PC-9 (cell line): Measurements from ENCODE around the gene MYPN. TPM values are rescaled to one million over a fixed set of nuclear protein-coding genes. Genes with fewer than 3 reads are reported as not detected.

Experiments used
- BruUV-seq: library from RNA; stranded (reverse); fragments of 400-500 nt; replicated peaks from 2 replicates; lab custom pipeline; 2021; lab: Mats Ljungman, UMichigan
- CTCF ChIA-PET: fragments of 300-600 bp; sonication (Branson Sonifier 250); formaldehyde crosslinking; loops from one replicate; lab custom pipeline; 2022; ENCODE audit warnings: antibody characterized with exemption; lab: Charles Lee
- POLR2A ChIA-PET: fragments of 300-600 bp; sonication (Branson Sonifier 250); formaldehyde crosslinking; loops from one replicate; lab custom pipeline; 2022; ENCODE audit warnings: antibody characterized with exemption; ENCODE audit not compliant: unreplicated experiment; lab: Charles Lee
- DNase-seq, 2 experiments: peaks; one replicate each; pipeline versions ENCODE4 v3.0.0 to v3.0.0-alpha.2; 2015 to 2022; ENCODE audit warnings: mixed read lengths in 1 of 2
- H2AFZ ChIP-seq: fragments of 200-600 bp; sonication (generic); 2 replicates; pipeline ENCODE4 v1.8.1; 2017; ENCODE audit warnings: antibody characterized with exemption
- H3F3A ChIP-seq: fragments of 200-600 bp; sonication (generic); 2 replicates; pipeline ENCODE4 v1.8.1; 2017; ENCODE audit warnings: antibody characterized with exemption, mild to moderate bottlenecking, low read depth; ENCODE audit not compliant: insufficient read depth
- H3K27ac ChIP-seq: fragments of 200-600 bp; sonication (generic); 2 replicates; pipeline ENCODE4 v1.6.1; 2016; ENCODE audit warnings: mixed run types
- H3K27me3 ChIP-seq: fragments of 200-600 bp; sonication (generic); 2 replicates; pipeline ENCODE4 v1.6.1; 2016; ENCODE audit warnings: low read depth, mixed run types; ENCODE audit not compliant: insufficient read depth
- H3K36me3 ChIP-seq: fragments of 200-600 bp; sonication (generic); 2 replicates; pipeline ENCODE4 v1.6.1; 2016; ENCODE audit warnings: low read depth, mixed run types
- H3K4me1 ChIP-seq: fragments of 200-600 bp; sonication (generic); replicated peaks from 2 replicates; pipeline ENCODE4 v1.6.1; 2016; ENCODE audit warnings: mixed run types; ENCODE audit not compliant: insufficient read depth
- H3K4me2 ChIP-seq: fragments of 200-600 bp; sonication (generic); 2 replicates; pipeline ENCODE4 v1.6.1; 2017; ENCODE audit warnings: mixed run types
- H3K4me3 ChIP-seq: fragments of 200-600 bp; sonication (generic); 2 replicates; pipeline ENCODE4 v1.6.1; 2016; ENCODE audit warnings: mixed run types
- H3K79me2 ChIP-seq: fragments of 200-600 bp; sonication (generic); 2 replicates; pipeline ENCODE4 v1.6.1; 2017; ENCODE audit warnings: low read depth, mixed run types
- H3K9me2 ChIP-seq: fragments of 200-600 bp; sonication (generic); 2 replicates; pipeline ENCODE4 v1.8.1; 2017; ENCODE audit warnings: mild to moderate bottlenecking; ENCODE audit not compliant: insufficient read depth
- H3K9me3 ChIP-seq: fragments of 200-600 bp; sonication (generic); 2 replicates; pipeline ENCODE4 v1.8.1; 2016; ENCODE audit warnings: low read depth; ENCODE audit not compliant: insufficient read depth
- H4K20me1 ChIP-seq: fragments of 200-600 bp; sonication (generic); 2 replicates; pipeline ENCODE4 v1.8.1; 2017; ENCODE audit not compliant: insufficient read depth
- CTCF ChIP-seq: fragments of 200-600 bp; sonication (generic); conservative IDR thresholded peaks from 2 replicates; pipeline ENCODE4 v1.6.1; 2017; ENCODE audit warnings: mixed run types, antibody characterized with exemption, mild to moderate bottlenecking, moderate library complexity
- EZH2 ChIP-seq: fragments of 200-600 bp; sonication (generic); IDR thresholded peaks from 2 replicates; pipeline ENCODE4 v1.8.0; 2017; ENCODE audit warnings: antibody characterized with exemption, low read depth
- intact Hi-C: fragments of 100-400 bp; cut with micrococcal nuclease; formaldehyde crosslinking; loops from one replicate; pipeline ENCODE4 v1.10.0; 2022; ENCODE audit not compliant: unreplicated experiment
- total RNA-seq: library from RNA; stranded (reverse); gene quantifications from 2 replicates; pipeline ENCODE4 v1.2.3, GENCODE V29; 2021

MYPN gene
- total RNA-seq, 1 experiment from 2014 or later, result 3.9 TPM

- Histone ChIP-seq H3K4me3 (no peak overlapping the region), H3K36me3 (no peaks in the 10 kb centered on the region), H3K79me2 (no peaks in the 10 kb centered on the region), H3K27ac (no peak overlapping the region), H3F3A (no peaks in the 10 kb centered on the region), H3K4me1 (no peaks in the 10 kb centered on the region), H4K20me1 (no peaks in the 10 kb centered on the region), H2AFZ (no peak overlapping the region), H3K4me2 (no peak overlapping the region), H3K9me3 (no peaks in the 10 kb centered on the region), H3K9me2 (no peaks in the 10 kb centered on the region), H3K27me3 (no peaks in the 10 kb centered on the region)
- BruUV-seq, result no TSS peak
- POLR2A ChIA-PET, result no interaction called here
- TF ChIP-seq CTCF, result 0 out of 2 replicates have a peak, but pooled peaks have one; percentile 12
- no peak for TF ChIP-seq EZH2
- intact Hi-C loops, result no loop called here
- no peak for DNase-seq
- CTCF ChIA-PET, result interaction anchor here (0.6 to 1.2 kb wide), 2 partner anchors 78 to 369 kb away, joined by 4 to 6 read pairs; no protein-coding TSS in a partner anchor
Observed at GRCh38 chr10:68223535-68224165, 114.4 kb downstream of the MYPN start.

GRCh38 chr10:68224810-68225209 lies 115.5 kb downstream of the MYPN start:
- Histone ChIP-seq H3K27ac (no peak overlapping the region), H3K4me1 (no peaks in the 10 kb centered on the region), H3K9me2 (no peaks in the 10 kb centered on the region), H3K9me3 (no peaks in the 10 kb centered on the region), H3K4me3 (no peak overlapping the region), H3K27me3 (no peaks in the 10 kb centered on the region), H3K4me2 (no peak overlapping the region), H3K36me3 (no peaks in the 10 kb centered on the region), H4K20me1 (no peaks in the 10 kb centered on the region), H2AFZ (no peak overlapping the region), H3F3A (no peaks in the 10 kb centered on the region), H3K79me2 (no peaks in the 10 kb centered on the region)
- POLR2A ChIA-PET, result no interaction called here
- no peak for DNase-seq
- intact Hi-C loops, result no loop called here
- BruUV-seq, result no TSS peak
- CTCF ChIA-PET, result no interaction called here
- TF ChIP-seq EZH2 (no peak), CTCF (no peak)

GRCh38 chr10:68230268-68230667 lies 121.0 kb downstream of the MYPN start:
- Histone ChIP-seq H4K20me1 (no peaks in the 10 kb centered on the region), H2AFZ (no peak overlapping the region), H3K4me1 (peaks cover 15% of the 10 kb centered on the region), H3K27me3 (no peaks in the 10 kb centered on the region), H3K79me2 (no peaks in the 10 kb centered on the region), H3K36me3 (no peaks in the 10 kb centered on the region), H3K4me3 (no peak overlapping the region; the same call in 1 of the 2 replicates), H3K4me2 (peak overlapping the region; percentile 83), H3K27ac (no peak overlapping the region), H3F3A (no peaks in the 10 kb centered on the region), H3K9me2 (no peaks in the 10 kb centered on the region), H3K9me3 (no peaks in the 10 kb centered on the region)
- ChIA-PET POLR2A (no interaction called here), CTCF (interaction anchor here (1.6 kb wide), 2 partner anchors 18 to 23 kb away, joined by 3 to 4 read pairs; no protein-coding TSS in a partner anchor)
- TF ChIP-seq EZH2 (no peak), CTCF (no peak)
- no peak for DNase-seq
- intact Hi-C loops, result no loop called here
- no TSS peak for BruUV-seq
